ENCODE data around the gene SHPK. TPM values are rescaled to one million over a fixed set of nuclear protein-coding genes. Genes with fewer than 3 reads are reported as not detected.

Gene SHPK
- total RNA-seq, 2 donors from 2014 or later: 10.4 to 15.2 TPM

DNA sequence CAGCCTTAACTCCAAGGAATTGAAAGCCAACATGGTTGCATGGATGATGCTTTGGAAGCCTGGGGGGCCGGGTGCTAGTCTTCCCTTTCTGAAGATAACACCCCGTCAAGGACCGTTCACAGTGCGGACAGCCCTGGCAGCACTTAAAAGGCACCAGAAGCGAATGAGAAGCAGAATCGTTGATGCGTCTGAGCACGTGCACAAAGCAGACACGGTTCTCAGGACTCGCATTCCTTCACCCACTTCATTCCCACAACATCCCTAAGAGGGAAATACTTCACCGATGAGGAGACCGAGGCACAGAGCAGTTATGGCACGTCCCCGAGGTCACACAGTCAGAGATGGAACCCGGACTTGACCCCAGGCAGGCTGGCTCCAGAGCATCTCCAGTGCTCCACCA, 41.1 kb downstream of the SHPK start:
- ATAC-seq: no peak
- intact Hi-C loops (cut with DNase I): no loop called here
- TF ChIP-seq POLR2A (IDR thresholded peaks at IDR 0.05): no peak
- 82% methylated on average over 9 to 15 of the region's 15 CpGs for WGBS, 2 donors
- H3K36me3 ChIP-seq (replicated peaks in 1 of 2; ENCODE audit: insufficient read depth in 1 of 2, low read depth in 2 of 2): peaks cover 0 to 3% of the 10 kb centered on the region in 2 donors
- DNase-seq: no peak
- no peaks in the 10 kb centered on the region for H3K27me3 ChIP-seq
- H3K4me1 ChIP-seq: no peaks in the 10 kb centered on the region
- H3K9me3 ChIP-seq: no peaks in the 10 kb centered on the region
- no peak overlapping the region for H3K27ac ChIP-seq
- H3K4me3 ChIP-seq: no peak overlapping the region

- 74 to 82% methylated on average over 10 to 11 of the region's 11 CpGs for WGBS, 2 donors
- Histone ChIP-seq H3K36me3 (replicated peaks in 1 of 2; ENCODE audit: insufficient read depth in 1 of 2, low read depth in 2 of 2) (peaks cover 0 to 4% of the 10 kb centered on the region in 2 donors), H3K4me3 (no peak overlapping the region), H3K27ac (no peak overlapping the region), H3K27me3 (no peaks in the 10 kb centered on the region), H3K9me3 (no peaks in the 10 kb centered on the region), H3K4me1 (no peaks in the 10 kb centered on the region)
- intact Hi-C loops (cut with DNase I): no loop called here
- no peak for TF ChIP-seq CTCF (IDR thresholded peaks at IDR 0.05)
- TF ChIP-seq POLR2A (IDR thresholded peaks at IDR 0.05): no peak
- ATAC-seq (no peak), DNase-seq (no peak)
Observed at GRCh38 chr17:3594051-3594800, 41.8 kb downstream of the SHPK start.

DNA sequence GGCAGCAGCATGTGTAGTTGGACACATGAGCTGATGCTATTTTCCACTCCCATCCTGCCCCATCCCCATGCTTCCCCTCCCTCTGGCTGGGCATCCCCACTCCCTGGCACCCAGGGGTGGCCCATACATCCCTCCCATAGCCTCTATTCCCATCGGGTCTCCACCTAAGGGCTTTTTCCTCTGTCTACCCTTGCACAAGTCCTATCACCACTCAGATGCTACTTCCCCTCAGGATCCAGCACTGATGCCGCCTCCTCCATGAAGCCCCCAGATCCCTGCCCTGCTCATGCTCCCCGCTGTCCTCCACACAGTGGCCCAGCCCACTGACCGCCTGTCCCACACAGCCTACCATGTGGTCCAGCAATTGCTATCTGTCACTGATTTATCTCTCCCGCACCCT, 42.7 kb downstream of the SHPK start:
- WGBS, 2 donors: 96% methylated on average over 5 of the region's 5 CpGs
- DNase-seq (no peak), ATAC-seq (no peak)
- no peaks in the 10 kb centered on the region for H3K4me1 ChIP-seq
- peaks cover 0 to 4% of the 10 kb centered on the region in 2 donors for H3K36me3 ChIP-seq (replicated peaks in 1 of 2; ENCODE audit: insufficient read depth in 1 of 2, low read depth in 2 of 2)
- intact Hi-C loops (cut with DNase I): no loop called here
- H3K4me3 ChIP-seq: no peak overlapping the region
- TF ChIP-seq POLR2A (IDR thresholded peaks at IDR 0.05) (no peak), CTCF (IDR thresholded peaks at IDR 0.05) (no peak)
- no peaks in the 10 kb centered on the region for H3K9me3 ChIP-seq
- H3K27me3 ChIP-seq: no peaks in the 10 kb centered on the region
- no peak overlapping the region for H3K27ac ChIP-seq

GRCh38 chr17:3592216-3592860, 43.7 kb downstream of the SHPK start:
- H3K4me3 ChIP-seq: no peak overlapping the region
- no peaks in the 10 kb centered on the region for H3K4me1 ChIP-seq
- H3K36me3 ChIP-seq (replicated peaks in 1 of 2; ENCODE audit: insufficient read depth in 1 of 2, low read depth in 2 of 2): peaks cover 0 to 6% of the 10 kb centered on the region in 2 donors
- no peak for TF ChIP-seq POLR2A (IDR thresholded peaks at IDR 0.05)
- no peak for TF ChIP-seq CTCF (IDR thresholded peaks at IDR 0.05)
- 90 to 93% methylated on average over 10 to 15 of the region's 15 CpGs for WGBS, 2 donors
- ATAC-seq (no peak), DNase-seq (no peak)
- intact Hi-C loops (cut with DNase I): no loop called here
- H3K9me3 ChIP-seq: no peaks in the 10 kb centered on the region
- H3K27ac ChIP-seq: no peak overlapping the region
- H3K27me3 ChIP-seq: no peaks in the 10 kb centered on the region

DNA sequence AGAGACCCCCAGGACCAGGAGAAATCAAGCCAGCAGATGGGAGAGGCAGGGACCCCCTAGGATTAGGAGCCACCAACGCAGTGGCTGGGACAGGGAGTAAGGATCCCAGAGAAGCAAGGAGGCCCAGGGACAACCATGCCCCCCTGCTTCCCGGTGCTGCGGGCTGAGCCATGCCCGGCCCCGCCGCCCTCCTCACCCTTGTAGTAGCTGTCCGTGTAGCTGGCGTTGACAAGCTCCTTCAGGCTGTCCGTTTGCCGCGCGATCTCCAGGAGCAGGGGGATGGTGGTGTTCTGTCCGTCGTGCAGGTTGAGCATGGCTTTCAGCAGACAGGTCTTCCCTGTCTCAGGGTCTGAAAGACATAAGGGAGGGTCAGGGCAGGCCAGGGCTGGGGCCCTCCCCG, 45.3 kb downstream of the SHPK start:
- intact Hi-C loops (cut with DNase I): no loop called here
- no peaks in the 10 kb centered on the region for H3K27me3 ChIP-seq
- no peaks in the 10 kb centered on the region for H3K9me3 ChIP-seq
- H3K4me1 ChIP-seq: no peaks in the 10 kb centered on the region
- no peak for DNase-seq
- no peak overlapping the region for H3K27ac ChIP-seq
- no peak for ATAC-seq
- 90 to 100% methylated on average over 2 to 11 of the region's 15 CpGs for WGBS, 2 donors
- no peak for TF ChIP-seq POLR2A (IDR thresholded peaks at IDR 0.05)
- no peak for TF ChIP-seq CTCF (IDR thresholded peaks at IDR 0.05)
- H3K36me3 ChIP-seq (replicated peaks in 1 of 2; ENCODE audit: insufficient read depth in 1 of 2, low read depth in 2 of 2): peaks cover 0 to 12% of the 10 kb centered on the region in 2 donors
- no peak overlapping the region for H3K4me3 ChIP-seq
